Measurements from ENCODE around the gene BRICD5.

Gene BRICD5

DNA sequence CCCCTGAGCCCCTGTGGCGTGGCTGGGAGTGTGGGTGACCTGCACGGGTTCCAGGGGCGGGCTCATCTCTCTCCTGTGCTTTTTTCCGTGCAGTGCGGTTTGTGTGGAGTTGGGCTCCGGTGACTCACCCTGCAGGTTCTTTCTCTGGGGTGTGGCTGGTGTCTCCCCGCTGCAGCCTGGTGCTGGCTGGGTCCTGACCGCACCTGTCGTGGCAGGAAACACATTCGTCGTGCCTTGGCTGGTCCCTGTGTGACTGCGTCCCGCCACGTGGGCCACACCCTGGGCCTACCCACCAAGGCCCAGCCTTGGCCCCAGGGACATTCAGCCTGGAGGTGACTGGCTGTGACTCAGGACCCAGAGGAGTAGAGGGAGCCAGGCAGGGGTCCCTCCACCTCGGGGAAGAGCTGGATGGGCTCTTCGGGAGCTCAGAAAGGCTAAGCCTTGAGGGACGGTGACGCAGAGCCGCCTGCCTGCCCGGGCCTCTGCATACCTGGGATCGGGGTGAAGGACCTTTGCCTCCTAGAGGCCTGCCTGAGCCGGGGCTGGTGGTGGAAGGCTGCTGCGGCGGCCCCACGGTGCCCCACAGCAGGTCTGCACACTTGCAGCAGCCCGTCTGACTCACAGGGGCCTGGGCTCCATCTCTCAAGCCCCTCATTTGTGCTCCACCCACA lies 47.3 kb downstream of the BRICD5 start:
- Mint-ChIP-seq H3K4me1 (peaks cover 5% of the 10 kb centered on the region), H3K36me3 (ENCODE audit: insufficient read depth) (no peaks in the 10 kb centered on the region), H3K27ac (ENCODE audit: low read depth) (no peak overlapping the region), H3K27me3 (no peaks in the 10 kb centered on the region), H3K9me3 (no peaks in the 10 kb centered on the region), H3K4me3 (peak overlapping the region; percentile 47)
- DNase-seq (ENCODE audit: low spot score in 2 of 2) (no peak), ATAC-seq (replicated peaks; ENCODE audit: extremely low read depth, poor library complexity, severe bottlenecking) (no peak)

DNA sequence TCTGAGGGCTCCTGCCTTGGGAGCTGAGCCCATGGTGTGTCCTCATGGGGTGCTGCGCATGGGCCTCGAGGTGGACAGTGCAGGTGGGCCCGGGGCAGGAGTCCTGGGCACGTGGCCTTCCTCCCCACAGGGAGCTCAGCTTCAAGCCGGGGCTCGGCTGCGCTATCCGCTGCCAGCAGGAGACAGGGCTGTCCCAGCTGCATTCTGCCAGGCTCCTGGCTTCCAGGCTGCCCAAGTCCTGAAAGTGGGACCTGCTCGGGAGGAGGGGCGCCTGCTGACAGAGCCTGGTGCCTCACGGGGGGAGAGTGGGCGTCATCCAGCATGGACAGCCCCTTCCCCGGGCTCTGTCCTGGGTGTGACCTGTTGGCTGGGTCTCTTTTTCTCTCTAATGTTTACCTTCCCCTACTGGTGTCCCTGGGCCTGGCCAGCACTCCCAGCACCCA lies 48.0 kb downstream of the BRICD5 start:
- no peaks in the 10 kb centered on the region for H3K36me3 Mint-ChIP-seq (ENCODE audit: insufficient read depth)
- H3K9me3 Mint-ChIP-seq = no peaks in the 10 kb centered on the region
- no peak overlapping the region for H3K4me3 Mint-ChIP-seq
- ATAC-seq (replicated peaks; ENCODE audit: extremely low read depth, poor library complexity, severe bottlenecking) (no peak), DNase-seq (ENCODE audit: low spot score in 2 of 2) (no peak)
- peaks cover 11% of the 10 kb centered on the region for H3K4me1 Mint-ChIP-seq
- no peak overlapping the region for H3K27ac Mint-ChIP-seq (ENCODE audit: low read depth)
- H3K27me3 Mint-ChIP-seq = no peaks in the 10 kb centered on the region

DNA sequence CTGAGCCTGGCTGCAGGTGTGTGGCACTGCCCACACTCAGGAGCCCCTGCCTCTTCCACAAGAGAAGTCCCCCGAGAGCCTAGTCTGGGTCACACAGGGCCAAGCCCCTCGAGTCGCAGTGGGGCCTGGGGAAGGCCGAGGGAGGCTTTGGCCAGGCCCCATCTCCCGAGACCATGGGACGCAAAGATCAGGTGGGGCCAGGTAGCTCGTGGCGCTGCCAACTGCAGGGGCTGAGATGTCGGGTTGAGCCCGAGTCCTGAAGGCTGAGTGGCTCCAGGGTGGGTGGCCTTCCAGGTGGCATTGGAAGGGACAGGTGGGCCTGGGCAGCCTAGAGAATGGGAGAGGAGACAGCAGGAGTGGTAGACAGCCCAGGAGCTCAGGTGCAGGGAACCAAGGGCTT lies 48.8 kb downstream of the BRICD5 start:
- no peak for DNase-seq (ENCODE audit: low spot score in 2 of 2)
- H3K4me1 Mint-ChIP-seq = peaks cover 19% of the 10 kb centered on the region
- H3K27me3 Mint-ChIP-seq = no peaks in the 10 kb centered on the region
- H3K27ac Mint-ChIP-seq (ENCODE audit: low read depth) = no peak overlapping the region
- no peak overlapping the region for H3K4me3 Mint-ChIP-seq
- no peaks in the 10 kb centered on the region for H3K36me3 Mint-ChIP-seq (ENCODE audit: insufficient read depth)
- H3K9me3 Mint-ChIP-seq = no peaks in the 10 kb centered on the region
- ATAC-seq (replicated peaks; ENCODE audit: extremely low read depth, poor library complexity, severe bottlenecking) = no peak

DNA sequence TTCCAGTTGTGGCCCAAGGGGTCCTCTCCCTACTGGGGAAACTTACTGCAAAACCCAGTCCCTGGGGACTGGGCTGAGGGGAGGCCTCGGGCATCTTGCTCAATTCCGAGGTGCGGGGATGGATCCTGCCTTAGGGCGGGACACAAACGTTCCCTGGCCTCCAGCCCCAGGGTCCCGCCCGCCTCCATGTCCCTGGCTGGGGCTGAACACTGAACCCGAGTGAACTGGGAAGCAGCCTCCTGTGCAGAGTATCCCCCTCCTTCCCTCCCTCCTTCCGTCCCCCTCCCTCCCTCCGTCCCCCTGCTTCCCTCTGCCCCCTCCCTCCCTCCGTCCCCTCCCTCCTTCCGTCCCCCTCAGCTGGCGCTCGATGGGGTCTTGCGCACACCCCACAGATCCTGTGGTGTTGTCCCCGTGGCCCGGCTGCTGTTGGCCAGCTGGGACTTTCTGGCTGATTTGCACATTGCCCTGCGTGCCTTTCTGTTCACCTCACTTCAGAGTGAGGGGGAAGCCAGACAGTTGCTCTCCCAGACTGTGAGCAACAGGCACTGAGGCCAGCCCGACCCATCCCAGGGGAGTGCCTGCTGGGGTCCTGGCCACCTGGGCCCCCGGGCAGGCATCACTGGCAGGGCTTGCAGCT lies 49.6 kb downstream of the BRICD5 start:
- Mint-ChIP-seq H3K27ac (ENCODE audit: low read depth) (no peak overlapping the region), H3K9me3 (no peaks in the 10 kb centered on the region), H3K27me3 (no peaks in the 10 kb centered on the region), H3K4me3 (no peak overlapping the region), H3K36me3 (ENCODE audit: insufficient read depth) (no peaks in the 10 kb centered on the region), H3K4me1 (peaks cover 25% of the 10 kb centered on the region)
- ATAC-seq (replicated peaks; ENCODE audit: extremely low read depth, poor library complexity, severe bottlenecking) (no peak), DNase-seq (ENCODE audit: low spot score in 2 of 2) (no peak)

All from central memory CD8-positive, alpha-beta T cell (primary cell).